Natural killer cell (primary cell): ENCODE data around the gene MPHOSPH9. TPM values are rescaled to one million over a fixed set of nuclear protein-coding genes. Genes with fewer than 3 reads are reported as not detected.

Source experiments
- ATAC-seq, 3 donors: fragments of 150-1000 bp in 2 of 3; fragments of 200-7000 bp in 1 of 3; cut with Tn5 transposase; 1 replicate in 1 of 3; 2 replicates in 2 of 3; pipeline ENCODE4 v1.10.0; 2021; ENCODE audit warnings: mild to moderate bottlenecking in 2 of 3, moderate library complexity in 2 of 3
- DNase-seq, 2 donors: peaks; one replicate each; pipeline versions ENCODE4 v3.0.0 to v3.0.0-alpha.2; 2013 to 2021; ENCODE audit warnings: mixed read lengths in 1 of 2
- H3K27ac ChIP-seq: one replicate; pipeline ENCODE4 v1.5.1; 2013; ENCODE audit warnings: mild to moderate bottlenecking, low read length
- H3K27me3 ChIP-seq: one replicate; pipeline ENCODE4 v1.6.1; 2013; ENCODE audit warnings: low read length; ENCODE audit not compliant: control insufficient read depth, insufficient read depth
- H3K36me3 ChIP-seq: one replicate; pipeline ENCODE4 v1.6.1; 2013; ENCODE audit warnings: low read length; ENCODE audit not compliant: control insufficient read depth, insufficient read depth
- H3K4me1 ChIP-seq: one replicate; pipeline ENCODE4 v1.6.1; 2013; ENCODE audit warnings: low read length; ENCODE audit not compliant: control insufficient read depth, insufficient read depth
- H3K4me3 ChIP-seq: one replicate; pipeline ENCODE4 v1.5.1; 2013; ENCODE audit warnings: low read length
- H3K9me3 ChIP-seq: one replicate; pipeline ENCODE4 v1.6.1; 2013; ENCODE audit warnings: low read length; ENCODE audit not compliant: control insufficient read depth, insufficient read depth
- H3K27ac Mint-ChIP-seq, 2 donors: one replicate each; pipeline ENCODE4 v1.8.0; 2022; ENCODE audit warnings: mild to moderate bottlenecking in 2 of 2, mixed read lengths in 2 of 2, moderate library complexity in 1 of 2
- H3K27me3 Mint-ChIP-seq, 2 donors: one replicate each; pipeline ENCODE4 v1.8.0; 2022; ENCODE audit warnings: low read depth in 2 of 2, mixed read lengths in 2 of 2
- H3K36me3 Mint-ChIP-seq: one replicate; pipeline ENCODE4 v1.8.0; 2022; ENCODE audit warnings: mixed read lengths
- H3K4me1 Mint-ChIP-seq, 2 donors: one replicate each; pipeline ENCODE4 v1.8.0; 2022; ENCODE audit warnings: mixed read lengths in 2 of 2
- H3K4me3 Mint-ChIP-seq: one replicate; pipeline ENCODE4 v1.8.0; 2022; ENCODE audit warnings: mild to moderate bottlenecking, moderate library complexity, mixed read lengths
- H3K9me3 Mint-ChIP-seq, 2 donors: one replicate each; pipeline ENCODE4 v1.8.0; 2022; ENCODE audit warnings: mixed read lengths in 2 of 2
- whole genome bisulfite sequencing: methylation state at CpG from one replicate; pipeline ENCODE4 v1.1.7; 2013; ENCODE audit warnings: missing lambda C conversion rate; ENCODE audit not compliant: insufficient coverage; 5-methylcytosine and 5-hydroxymethylcytosine counted together
- intact Hi-C: fragments of 100-400 bp; cut with micrococcal nuclease; formaldehyde crosslinking; loops from one replicate; pipeline ENCODE4 v1.14.2; 2022
- total RNA-seq, 4 donors: library from RNA; stranded (reverse); fragments of 120-200 nt in 1 of 4; gene quantifications; one replicate each; pipeline versions ENCODE4 v1.2.3 to v1.2.4, GENCODE V29; 2013 to 2022
- TF ChIP-seq, protein P1 (sequence below): fragments of 200-600 bp; IDR thresholded peaks from one replicate; pipeline ENCODE4 v1.8.0; 2022; ENCODE audit warnings: antibody characterized with exemption

MPHOSPH9 gene
- total RNA-seq, 3 donors from 2014 or later (not counting 1 experiment from before 2014, with no cell fraction given), result 97.6 to 114 (median 109) TPM

DNA sequence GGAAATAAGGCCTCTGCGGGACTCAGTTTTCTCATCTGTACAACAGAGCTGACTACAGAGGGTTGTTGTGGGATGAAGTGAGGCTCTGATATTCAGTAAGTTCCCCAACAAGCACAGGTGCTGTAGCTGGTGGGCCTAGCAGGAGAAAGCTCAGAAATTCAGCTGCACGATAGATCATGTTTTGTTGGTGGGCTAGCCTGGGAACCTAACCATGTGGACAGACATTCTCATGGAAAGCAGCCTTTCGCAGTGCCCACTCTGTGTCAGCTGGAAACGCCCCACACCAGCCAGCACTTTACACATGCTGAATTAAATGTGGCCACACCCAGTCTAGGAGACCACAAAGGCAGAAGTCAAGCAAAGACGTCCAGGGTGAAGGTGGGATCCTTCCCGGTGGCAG is 98.1 kb downstream of the MPHOSPH9 start:
- intact Hi-C loops, result no loop called here
- no peaks in the 10 kb centered on the region for H3K9me3 ChIP-seq
- TF ChIP-seq, protein P1, sequence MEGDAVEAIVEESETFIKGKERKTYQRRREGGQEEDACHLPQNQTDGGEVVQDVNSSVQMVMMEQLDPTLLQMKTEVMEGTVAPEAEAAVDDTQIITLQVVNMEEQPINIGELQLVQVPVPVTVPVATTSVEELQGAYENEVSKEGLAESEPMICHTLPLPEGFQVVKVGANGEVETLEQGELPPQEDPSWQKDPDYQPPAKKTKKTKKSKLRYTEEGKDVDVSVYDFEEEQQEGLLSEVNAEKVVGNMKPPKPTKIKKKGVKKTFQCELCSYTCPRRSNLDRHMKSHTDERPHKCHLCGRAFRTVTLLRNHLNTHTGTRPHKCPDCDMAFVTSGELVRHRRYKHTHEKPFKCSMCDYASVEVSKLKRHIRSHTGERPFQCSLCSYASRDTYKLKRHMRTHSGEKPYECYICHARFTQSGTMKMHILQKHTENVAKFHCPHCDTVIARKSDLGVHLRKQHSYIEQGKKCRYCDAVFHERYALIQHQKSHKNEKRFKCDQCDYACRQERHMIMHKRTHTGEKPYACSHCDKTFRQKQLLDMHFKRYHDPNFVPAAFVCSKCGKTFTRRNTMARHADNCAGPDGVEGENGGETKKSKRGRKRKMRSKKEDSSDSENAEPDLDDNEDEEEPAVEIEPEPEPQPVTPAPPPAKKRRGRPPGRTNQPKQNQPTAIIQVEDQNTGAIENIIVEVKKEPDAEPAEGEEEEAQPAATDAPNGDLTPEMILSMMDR, result no peak
- ATAC-seq (peak in 1 of 3 donors; percentile 38), DNase-seq (no peak)
- peaks cover 22% of the 10 kb centered on the region for H3K4me1 ChIP-seq
- H3K4me1 Mint-ChIP-seq, result peaks cover 29 to 45% of the 10 kb centered on the region in 2 donors
- no peak overlapping the region for H3K27ac ChIP-seq
- H3K36me3 Mint-ChIP-seq, result no peaks in the 10 kb centered on the region
- no peaks in the 10 kb centered on the region for H3K27me3 Mint-ChIP-seq
- H3K9me3 Mint-ChIP-seq, result no peaks in the 10 kb centered on the region
- no peak overlapping the region for H3K4me3 ChIP-seq
- H3K4me3 Mint-ChIP-seq, result no peak overlapping the region
- H3K27me3 ChIP-seq, result no peaks in the 10 kb centered on the region
- WGBS, result 48% methylated on average over 6 of the region's 6 CpGs
- no peak overlapping the region for H3K27ac Mint-ChIP-seq
- no peaks in the 10 kb centered on the region for H3K36me3 ChIP-seq

DNA sequence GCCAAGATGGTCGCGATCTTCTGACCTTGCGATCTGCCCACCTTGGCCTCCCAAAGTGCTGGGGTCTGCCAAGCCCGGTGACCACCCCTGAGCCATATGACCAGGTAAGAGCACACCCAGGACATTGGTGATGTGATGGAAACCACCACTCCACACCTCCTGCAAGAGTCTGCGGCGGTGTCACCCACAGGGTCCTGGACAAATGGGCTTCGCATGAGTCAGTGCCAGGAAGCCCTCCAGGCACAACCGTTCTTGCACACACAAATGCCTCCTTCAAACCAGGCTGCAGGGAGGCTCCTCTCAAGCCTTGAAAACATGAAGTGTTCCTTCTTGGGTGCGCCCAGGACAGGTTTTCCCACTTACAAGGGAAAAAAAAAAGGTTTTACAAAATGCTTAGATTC is 98.7 kb downstream of the MPHOSPH9 start:
- no peaks in the 10 kb centered on the region for H3K27me3 Mint-ChIP-seq
- DNase-seq (no peak), ATAC-seq (no peak)
- H3K4me1 ChIP-seq, result peaks cover 22% of the 10 kb centered on the region
- TF ChIP-seq, protein P1, result no peak
- H3K36me3 ChIP-seq, result no peaks in the 10 kb centered on the region
- no peaks in the 10 kb centered on the region for H3K9me3 Mint-ChIP-seq
- H3K27me3 ChIP-seq, result no peaks in the 10 kb centered on the region
- no peaks in the 10 kb centered on the region for H3K36me3 Mint-ChIP-seq
- WGBS, result 86% methylated on average over 9 of the region's 9 CpGs
- no peaks in the 10 kb centered on the region for H3K9me3 ChIP-seq
- intact Hi-C loops, result no loop called here
- no peak overlapping the region for H3K4me3 Mint-ChIP-seq
- H3K27ac ChIP-seq, result no peak overlapping the region
- H3K4me3 ChIP-seq, result no peak overlapping the region
- peaks cover 29 to 40% of the 10 kb centered on the region in 2 donors for H3K4me1 Mint-ChIP-seq
- H3K27ac Mint-ChIP-seq, result peak overlapping the region in 1 of 2 donors; percentile 31

- Histone ChIP-seq H3K4me1 (peaks cover 22% of the 10 kb centered on the region), H3K9me3 (no peaks in the 10 kb centered on the region), H3K27me3 (no peaks in the 10 kb centered on the region), H3K36me3 (no peaks in the 10 kb centered on the region), H3K4me3 (no peak overlapping the region), H3K27ac (no peak overlapping the region)
- ATAC-seq, result no peak
- Mint-ChIP-seq H3K27me3 (no peaks in the 10 kb centered on the region), H3K9me3 (no peaks in the 10 kb centered on the region), H3K27ac (peak overlapping the region in 1 of 2 donors; percentile 31), H3K4me3 (no peak overlapping the region), H3K4me1 (peaks cover 29 to 39% of the 10 kb centered on the region in 2 donors), H3K36me3 (no peaks in the 10 kb centered on the region)
- intact Hi-C loops, result no loop called here
- 92% methylated on average over 9 of the region's 9 CpGs for WGBS
- DNase-seq, result no peak
- TF ChIP-seq, protein P1, result no peak
Observed at GRCh38 chr12:123133701-123134100, 99.2 kb downstream of the MPHOSPH9 start.

- intact Hi-C loops, result no loop called here
- Mint-ChIP-seq H3K4me3 (no peak overlapping the region), H3K9me3 (no peaks in the 10 kb centered on the region), H3K27me3 (no peaks in the 10 kb centered on the region), H3K36me3 (no peaks in the 10 kb centered on the region), H3K27ac (no peak overlapping the region), H3K4me1 (peaks cover 29 to 39% of the 10 kb centered on the region in 2 donors)
- DNase-seq (no peak), ATAC-seq (no peak)
- H3K4me1 ChIP-seq, result peaks cover 22% of the 10 kb centered on the region
- TF ChIP-seq, protein P1, result no peak
- no peaks in the 10 kb centered on the region for H3K9me3 ChIP-seq
- H3K36me3 ChIP-seq, result no peaks in the 10 kb centered on the region
- no peak overlapping the region for H3K4me3 ChIP-seq
- no peak overlapping the region for H3K27ac ChIP-seq
- 75% methylated on average over 2 of the region's 3 CpGs for WGBS
- no peaks in the 10 kb centered on the region for H3K27me3 ChIP-seq
Observed at GRCh38 chr12:123132951-123133619, 99.9 kb downstream of the MPHOSPH9 start.
